ENCODE results near the gene TRAF1. TPM values are rescaled to one million over a fixed set of nuclear protein-coding genes. Genes with fewer than 3 reads are reported as not detected.

The TRAF1 gene
- total RNA-seq, 2 donors from 2014 or later: 2.0 to 3.0 TPM

DNA sequence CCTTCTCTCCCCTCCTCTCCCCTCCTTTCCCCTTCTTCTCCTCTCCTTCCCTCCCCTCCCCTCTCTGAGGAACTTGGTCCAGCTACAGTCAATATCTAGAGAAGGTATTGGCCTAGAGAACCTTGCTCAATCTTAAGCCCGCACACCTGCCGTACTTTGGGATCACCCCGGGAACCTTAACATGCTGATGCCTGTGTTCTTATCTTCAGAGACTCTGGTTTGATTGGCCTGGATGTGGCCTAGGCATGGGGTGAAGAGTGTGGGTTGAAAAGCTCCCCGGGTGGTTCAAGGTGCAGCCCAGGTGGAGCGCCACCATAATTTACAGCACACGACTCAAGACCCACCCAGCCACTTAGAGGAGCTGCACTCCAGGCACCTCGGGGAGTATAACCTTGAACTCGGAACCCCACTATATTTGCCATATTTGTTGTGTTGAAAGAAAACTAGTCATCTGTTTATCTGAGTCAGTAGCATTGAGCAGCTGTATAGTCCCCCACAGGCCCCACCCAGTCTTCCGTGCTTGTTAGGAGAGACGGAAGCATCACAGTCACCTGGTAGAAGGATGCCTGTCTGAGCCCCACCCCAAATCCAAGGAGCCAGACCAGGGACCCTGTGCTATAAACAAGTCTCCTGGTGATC, 35.2 kb downstream of the TRAF1 start:
- TF ChIP-seq, protein P1, sequence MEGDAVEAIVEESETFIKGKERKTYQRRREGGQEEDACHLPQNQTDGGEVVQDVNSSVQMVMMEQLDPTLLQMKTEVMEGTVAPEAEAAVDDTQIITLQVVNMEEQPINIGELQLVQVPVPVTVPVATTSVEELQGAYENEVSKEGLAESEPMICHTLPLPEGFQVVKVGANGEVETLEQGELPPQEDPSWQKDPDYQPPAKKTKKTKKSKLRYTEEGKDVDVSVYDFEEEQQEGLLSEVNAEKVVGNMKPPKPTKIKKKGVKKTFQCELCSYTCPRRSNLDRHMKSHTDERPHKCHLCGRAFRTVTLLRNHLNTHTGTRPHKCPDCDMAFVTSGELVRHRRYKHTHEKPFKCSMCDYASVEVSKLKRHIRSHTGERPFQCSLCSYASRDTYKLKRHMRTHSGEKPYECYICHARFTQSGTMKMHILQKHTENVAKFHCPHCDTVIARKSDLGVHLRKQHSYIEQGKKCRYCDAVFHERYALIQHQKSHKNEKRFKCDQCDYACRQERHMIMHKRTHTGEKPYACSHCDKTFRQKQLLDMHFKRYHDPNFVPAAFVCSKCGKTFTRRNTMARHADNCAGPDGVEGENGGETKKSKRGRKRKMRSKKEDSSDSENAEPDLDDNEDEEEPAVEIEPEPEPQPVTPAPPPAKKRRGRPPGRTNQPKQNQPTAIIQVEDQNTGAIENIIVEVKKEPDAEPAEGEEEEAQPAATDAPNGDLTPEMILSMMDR (IDR thresholded peaks at IDR 0.05): no peak
- Histone ChIP-seq H3K4me3 (no peak overlapping the region), H3K36me3 (no peaks in the 10 kb centered on the region), H3K27me3 (no peaks in the 10 kb centered on the region), H3K4me1 (peaks cover 0 to 17% of the 10 kb centered on the region in 2 donors), H3K27ac (no peak overlapping the region), H3K9me3 (no peaks in the 10 kb centered on the region)
- no peak for DNase-seq (ENCODE audit: low spot score)

DNA sequence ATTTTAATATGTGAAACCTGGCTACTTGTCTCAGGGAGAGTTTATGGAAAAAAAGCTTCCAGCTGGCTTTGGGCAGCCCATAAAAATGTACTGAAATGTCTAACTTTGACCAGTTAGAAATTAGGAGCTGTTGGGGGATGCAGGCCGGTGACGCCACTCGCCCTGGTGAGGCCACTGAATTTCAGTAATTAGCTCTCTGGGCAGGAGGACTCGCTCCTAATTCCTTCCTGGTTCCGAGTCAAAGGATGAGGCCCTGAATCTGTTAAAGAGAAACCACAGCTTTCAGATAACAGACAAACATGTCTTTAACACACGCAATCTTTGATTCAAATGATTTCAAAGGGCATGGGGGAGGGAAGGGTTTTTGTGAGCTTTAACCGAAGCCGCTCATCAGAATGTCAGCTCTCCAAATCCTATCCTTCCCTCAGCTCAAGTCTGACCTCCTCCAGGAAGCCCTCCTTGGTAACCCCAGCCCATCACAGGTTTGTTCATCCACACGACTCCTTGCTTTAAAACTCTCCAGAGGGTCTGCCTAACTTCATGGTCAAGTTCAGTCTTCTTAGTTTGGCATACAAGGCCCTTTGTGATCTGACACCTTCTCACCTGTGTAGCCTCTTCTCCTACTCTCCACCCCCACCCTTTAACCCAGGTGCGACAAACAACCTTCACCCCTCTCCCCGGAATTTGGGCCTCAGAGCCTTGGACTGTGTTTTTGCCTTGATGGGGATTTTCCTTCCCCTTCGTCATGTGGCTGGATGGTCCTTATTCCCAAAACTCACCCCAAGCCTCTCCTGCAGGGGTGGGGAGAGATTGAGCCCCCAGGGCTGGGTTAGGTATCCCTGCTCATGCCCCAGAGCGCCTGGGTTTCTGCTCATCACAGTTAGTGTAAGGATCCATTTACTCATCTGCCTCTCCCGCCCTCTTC, 36.0 kb downstream of the TRAF1 start:
- H3K27ac ChIP-seq: peak overlapping the region; percentile 22 to 36
- peaks cover 0 to 20% of the 10 kb centered on the region in 2 donors for H3K4me1 ChIP-seq
- H3K9me3 ChIP-seq: no peaks in the 10 kb centered on the region
- H3K36me3 ChIP-seq: no peaks in the 10 kb centered on the region
- TF ChIP-seq, protein P1 (IDR thresholded peaks at IDR 0.05): no peak
- DNase-seq (ENCODE audit: low spot score): no peak
- no peak overlapping the region for H3K4me3 ChIP-seq
- no peaks in the 10 kb centered on the region for H3K27me3 ChIP-seq

DNA sequence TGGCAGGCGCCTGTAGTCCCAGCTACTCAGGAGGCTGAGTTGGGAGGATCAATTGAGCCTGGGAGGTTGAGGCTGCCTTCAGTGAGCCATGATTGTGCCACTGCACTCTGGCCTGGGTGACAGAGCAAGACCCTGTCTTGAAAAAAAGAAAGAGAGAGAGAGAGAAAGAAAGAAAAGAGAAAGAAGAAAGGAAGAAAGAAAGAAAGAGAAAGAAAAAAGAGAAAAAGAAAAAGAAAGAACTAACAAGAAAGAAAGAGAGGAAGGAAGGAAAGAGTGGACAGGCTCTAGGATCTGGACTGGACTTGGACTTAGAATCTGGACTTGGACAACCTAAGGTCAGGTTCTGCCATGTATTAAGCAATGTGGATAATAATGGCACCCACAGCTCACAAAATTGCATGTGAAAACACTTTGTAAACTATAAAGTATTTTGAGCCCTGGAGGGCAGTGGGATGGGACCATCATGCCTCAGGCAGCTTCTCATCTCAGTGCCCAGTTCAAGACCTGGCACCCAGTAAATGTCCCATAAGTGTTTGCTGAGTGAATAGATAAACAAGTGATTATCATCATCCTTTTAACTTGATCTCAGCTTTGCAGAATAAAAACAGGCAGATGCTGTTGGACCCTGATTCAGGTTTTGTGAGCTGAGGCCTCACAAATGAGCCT, 36.9 kb downstream of the TRAF1 start:
- no peaks in the 10 kb centered on the region for H3K36me3 ChIP-seq
- H3K4me1 ChIP-seq: peaks cover 0 to 17% of the 10 kb centered on the region in 2 donors
- no peak overlapping the region for H3K4me3 ChIP-seq
- no peaks in the 10 kb centered on the region for H3K9me3 ChIP-seq
- DNase-seq (ENCODE audit: low spot score): no peak
- H3K27me3 ChIP-seq: no peaks in the 10 kb centered on the region
- peak overlapping the region; percentile 35 for H3K27ac ChIP-seq
- TF ChIP-seq, protein P1 (IDR thresholded peaks at IDR 0.05): no peak

DNA sequence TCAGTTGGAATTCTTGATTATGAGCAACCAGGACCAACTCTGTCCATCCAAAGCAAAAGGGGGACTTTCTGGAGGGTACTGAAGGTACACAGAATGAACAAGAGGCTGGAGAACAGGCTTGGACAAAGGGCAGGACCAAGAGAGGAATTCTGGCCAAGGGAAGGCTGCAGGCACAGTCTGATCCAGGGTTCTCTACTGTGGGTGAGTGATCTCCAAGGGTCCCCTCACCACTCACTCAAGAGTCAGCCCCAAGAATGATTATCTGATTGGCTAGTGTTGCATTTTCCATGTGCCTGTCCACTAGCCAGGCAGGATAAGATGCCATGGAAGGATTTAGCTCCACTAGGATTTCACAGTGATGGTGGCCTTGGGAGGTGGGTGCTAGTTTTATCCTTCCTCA, 38.0 kb downstream of the TRAF1 start:
- H3K36me3 ChIP-seq: no peaks in the 10 kb centered on the region
- no peaks in the 10 kb centered on the region for H3K27me3 ChIP-seq
- H3K4me1 ChIP-seq: peaks cover 0 to 6% of the 10 kb centered on the region in 2 donors
- no peak for DNase-seq (ENCODE audit: low spot score)
- no peak overlapping the region for H3K4me3 ChIP-seq
- TF ChIP-seq, protein P1 (IDR thresholded peaks at IDR 0.05): no peak
- no peaks in the 10 kb centered on the region for H3K9me3 ChIP-seq
- H3K27ac ChIP-seq: no peak overlapping the region

DNA sequence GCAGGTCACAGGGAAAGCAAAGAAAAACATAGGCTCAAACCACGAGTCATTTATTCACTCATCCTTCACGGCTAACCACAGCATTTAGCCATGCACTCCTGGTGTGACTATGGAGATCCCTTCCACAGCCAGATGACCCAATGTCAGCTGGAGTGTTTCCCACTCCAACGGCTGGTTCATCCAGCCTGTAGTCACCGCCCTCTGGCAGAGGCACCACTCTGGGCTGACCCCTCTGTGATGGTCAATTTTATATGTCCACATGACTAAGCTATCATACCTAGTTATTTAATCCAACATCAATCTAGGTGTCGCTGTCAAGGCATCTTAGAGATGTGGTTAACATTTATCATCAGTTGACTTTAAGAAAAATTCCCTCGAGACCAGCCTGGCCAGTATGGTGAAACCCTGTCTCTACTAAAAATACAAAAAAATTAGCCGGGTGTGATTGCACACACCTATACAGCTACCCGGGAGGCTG, 40.1 kb downstream of the TRAF1 start:
- Histone ChIP-seq H3K27me3 (no peaks in the 10 kb centered on the region), H3K36me3 (no peaks in the 10 kb centered on the region), H3K27ac (peak overlapping the region in 1 of 2 donors; percentile 35), H3K4me3 (no peak overlapping the region), H3K9me3 (no peaks in the 10 kb centered on the region), H3K4me1 (peaks cover 0 to 5% of the 10 kb centered on the region in 2 donors)
- TF ChIP-seq, protein P1 (IDR thresholded peaks at IDR 0.05): no peak
- DNase-seq (ENCODE audit: low spot score): peak; percentile 72
